HG03571 (cell line): ENCODE measurements around the gene HCST.
"Not testable (repeated sequence)": the region's sequence is repeated elsewhere in the genome, so short reads cannot be mapped to it uniquely, and the experiment has no call there.

Experiments
- ATAC-seq: cut with Tn5 transposase; IDR thresholded peaks from one replicate; pipeline ENCODE4 v1.9.1; 2021; ENCODE audit not compliant: unreplicated experiment

HCST gene, protein sequence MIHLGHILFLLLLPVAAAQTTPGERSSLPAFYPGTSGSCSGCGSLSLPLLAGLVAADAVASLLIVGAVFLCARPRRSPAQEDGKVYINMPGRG

DNA sequence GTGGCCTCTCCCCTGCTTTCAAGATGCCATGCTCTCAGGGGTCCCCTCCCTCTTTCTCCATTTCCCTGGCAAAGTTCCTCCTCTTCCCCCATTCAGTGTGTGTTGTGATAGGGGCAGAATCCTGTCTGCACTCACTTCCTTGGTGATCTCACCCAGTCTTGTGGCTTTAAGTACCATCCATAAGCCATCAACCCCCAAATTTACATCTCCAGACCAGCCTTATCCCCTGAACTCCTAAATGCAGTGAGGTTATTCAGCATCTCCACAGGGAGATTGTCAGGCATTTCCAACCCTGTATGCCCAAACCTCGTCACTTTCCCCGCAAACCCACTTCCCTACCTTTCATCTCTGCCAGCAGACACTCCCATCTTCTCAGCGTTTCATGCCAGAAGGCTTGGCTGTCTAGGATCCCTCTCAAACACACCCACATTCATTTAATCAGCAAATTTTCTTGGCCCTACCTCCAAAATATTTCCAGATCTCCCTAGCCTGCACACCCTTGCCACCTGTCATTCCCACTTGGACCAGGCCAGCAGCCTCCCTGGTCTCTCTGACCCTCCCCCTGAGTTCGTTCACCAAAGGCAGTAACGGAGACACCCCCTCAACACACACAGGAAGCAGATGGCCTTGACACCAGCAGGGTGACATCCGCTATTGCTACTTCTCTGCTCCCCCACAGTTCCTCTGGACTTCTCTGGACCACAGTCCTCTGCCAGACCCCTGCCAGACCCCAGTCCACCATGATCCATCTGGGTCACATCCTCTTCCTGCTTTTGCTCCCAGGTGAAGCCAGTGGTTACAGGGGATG is at the start of gene HCST:
HCST (plus strand) TSS at position 676 of the 808 bp plus-strand sequence; CDS start at position 741, 65 bp downstream.
- no peak for ATAC-seq

DNA sequence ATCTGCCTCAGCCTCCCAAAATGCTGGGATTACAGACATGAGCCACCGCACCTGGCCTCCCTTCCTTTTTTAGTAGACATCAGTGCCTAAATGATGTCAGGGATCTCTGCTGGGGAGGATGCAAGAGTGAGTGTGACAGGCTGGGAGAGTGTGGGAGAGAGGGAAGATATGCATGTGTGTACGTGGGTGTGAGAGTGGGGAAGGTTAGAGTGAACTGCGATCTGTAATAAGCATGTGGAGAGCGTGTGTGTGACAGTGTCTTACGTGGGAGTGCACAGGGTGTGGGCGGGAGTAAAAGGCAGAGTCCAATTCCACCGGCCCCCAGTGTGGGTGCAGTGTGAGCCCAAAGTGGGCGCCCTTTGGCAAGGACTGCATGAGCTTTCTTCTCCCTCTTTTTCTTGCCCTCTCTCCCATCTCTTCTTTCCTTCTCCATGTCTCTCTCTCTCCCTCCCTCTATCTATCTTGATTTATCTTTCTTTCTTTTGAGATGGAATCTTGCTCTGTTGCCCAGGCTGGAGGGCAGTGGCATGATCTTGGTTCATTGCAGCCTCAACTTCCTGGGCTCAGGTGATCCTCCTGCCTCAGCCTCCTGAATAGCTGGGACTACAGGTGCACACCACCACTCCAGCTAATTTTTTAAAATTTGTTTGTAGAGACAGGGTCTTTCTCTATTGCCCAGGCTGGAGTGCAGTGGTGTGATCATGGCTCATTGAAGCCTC is 49.1 kb upstream of the HCST start:
- ATAC-seq = no peak

- no peak for ATAC-seq
Measured at GRCh38 chr19:35856546-35857149, 45.7 kb upstream of the HCST start, which contains the start of gene KIRREL2. KIRREL2 (plus strand) TSS chr19:35856911; CDS start chr19:35857120, 209 bp downstream.

- no peak for ATAC-seq
Measured at GRCh38 chr19:35858311-35858710, 44.0 kb upstream of the HCST start.

DNA sequence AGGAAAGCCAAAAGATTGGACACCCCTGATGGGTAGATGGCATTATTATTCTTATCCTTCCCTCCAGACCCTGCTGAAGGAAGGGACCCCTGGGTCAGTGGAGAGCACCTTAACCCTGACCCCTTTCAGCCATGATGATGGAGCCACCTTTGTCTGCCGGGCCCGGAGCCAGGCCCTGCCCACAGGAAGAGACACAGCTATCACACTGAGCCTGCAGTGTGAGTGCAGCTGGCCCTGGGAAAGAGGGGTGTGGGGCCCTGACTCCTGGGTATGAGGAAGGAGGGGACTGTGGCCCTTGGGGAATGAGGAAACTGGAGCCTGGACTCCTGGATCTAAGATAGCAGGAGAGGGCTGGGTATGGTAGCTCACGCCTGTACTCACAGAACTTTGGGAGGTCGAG is 42.9 kb upstream of the HCST start:
- ATAC-seq = no peak

GRCh38 chr19:35860436-35860817 is 41.9 kb upstream of the HCST start:
- no peak for ATAC-seq

GRCh38 chr19:35860818-35861639 is 41.3 kb upstream of the HCST start:
- ATAC-seq = no peak

GRCh38 chr19:35861640-35862160 is 40.6 kb upstream of the HCST start:
- ATAC-seq = no peak

DNA sequence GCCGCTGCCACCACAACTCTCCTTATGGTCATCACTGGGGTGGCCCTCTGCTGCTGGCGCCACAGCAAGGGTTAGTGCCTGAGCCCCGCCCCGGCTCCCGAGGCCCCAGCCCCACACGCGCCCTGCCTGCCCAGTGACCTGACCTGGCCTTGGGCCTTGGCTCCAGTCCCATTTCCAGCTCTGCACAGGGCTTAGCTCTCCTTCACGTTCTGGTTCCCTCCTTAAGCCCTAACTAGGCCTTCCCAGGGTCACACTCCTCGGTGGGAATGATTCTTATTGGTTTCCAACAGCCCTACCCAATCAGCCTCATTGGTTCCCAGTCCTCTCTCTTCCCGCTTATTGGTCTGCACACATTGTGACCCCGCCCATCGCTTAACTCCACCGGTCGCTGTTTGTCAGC is 39.8 kb upstream of the HCST start:
- ATAC-seq = no peak

GRCh38 chr19:35863018-35863417 is 39.3 kb upstream of the HCST start:
- no peak for ATAC-seq

DNA sequence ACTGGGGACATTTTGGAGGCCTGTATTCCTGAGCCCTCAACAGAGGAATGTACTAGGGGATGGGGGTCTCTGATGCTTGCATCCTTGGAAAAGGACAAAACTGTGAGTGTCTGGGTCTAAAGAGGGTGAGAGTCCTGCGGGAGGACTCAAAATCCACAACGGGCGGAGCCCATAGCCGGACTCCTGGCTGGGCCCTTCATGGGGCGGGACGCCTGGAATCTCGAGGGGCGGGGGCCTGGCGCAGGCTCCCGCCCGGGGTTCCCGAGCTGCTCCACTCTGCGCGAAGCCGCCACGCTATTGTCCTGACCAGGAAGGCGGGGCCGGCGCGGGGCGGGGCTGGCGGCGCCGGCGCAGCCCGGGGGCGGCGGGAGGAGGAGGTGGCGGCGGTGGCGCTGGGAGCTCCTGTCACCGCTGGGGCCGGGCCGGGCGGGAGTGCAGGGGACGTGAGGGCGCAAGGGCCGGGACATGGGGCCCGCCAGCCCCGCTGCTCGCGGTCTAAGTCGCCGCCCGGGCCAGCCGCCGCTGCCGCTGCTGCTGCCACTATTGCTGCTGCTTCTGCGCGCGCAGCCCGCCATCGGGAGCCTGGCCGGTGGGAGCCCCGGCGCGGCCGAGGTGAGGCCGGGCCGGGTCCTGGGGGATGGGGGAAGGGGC is 34.0 kb upstream of the HCST start, which contains the start of gene APLP1:
APLP1 (plus strand) TSS at position 403 of the 651 bp plus-strand sequence; CDS start at position 466, 63 bp downstream.
- ATAC-seq = no peak

DNA sequence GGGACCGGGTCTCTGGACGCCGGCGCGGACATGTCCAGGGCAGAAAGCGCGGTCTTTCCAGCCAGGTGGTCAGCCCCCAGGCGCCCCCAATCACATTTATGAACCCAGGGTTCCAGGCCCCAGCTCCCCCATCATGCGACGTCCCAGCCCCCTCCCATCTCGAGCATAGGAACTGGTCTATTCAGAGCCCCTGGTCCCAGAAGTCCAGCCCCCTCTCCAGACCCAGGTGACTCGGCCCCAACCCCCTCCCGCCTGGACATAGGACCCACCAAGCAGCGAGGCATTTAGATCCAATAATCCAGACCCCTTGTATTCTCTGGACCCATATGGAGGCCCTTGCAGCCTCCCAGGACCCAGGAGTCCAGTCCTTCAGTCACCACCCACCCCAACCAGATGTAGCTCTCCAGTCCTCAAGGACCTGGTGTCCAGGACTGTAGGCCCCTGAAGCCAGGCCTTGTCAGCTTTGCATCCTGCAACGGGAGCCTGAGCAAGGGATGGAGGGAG is 33.5 kb upstream of the HCST start:
- ATAC-seq = no peak

DNA sequence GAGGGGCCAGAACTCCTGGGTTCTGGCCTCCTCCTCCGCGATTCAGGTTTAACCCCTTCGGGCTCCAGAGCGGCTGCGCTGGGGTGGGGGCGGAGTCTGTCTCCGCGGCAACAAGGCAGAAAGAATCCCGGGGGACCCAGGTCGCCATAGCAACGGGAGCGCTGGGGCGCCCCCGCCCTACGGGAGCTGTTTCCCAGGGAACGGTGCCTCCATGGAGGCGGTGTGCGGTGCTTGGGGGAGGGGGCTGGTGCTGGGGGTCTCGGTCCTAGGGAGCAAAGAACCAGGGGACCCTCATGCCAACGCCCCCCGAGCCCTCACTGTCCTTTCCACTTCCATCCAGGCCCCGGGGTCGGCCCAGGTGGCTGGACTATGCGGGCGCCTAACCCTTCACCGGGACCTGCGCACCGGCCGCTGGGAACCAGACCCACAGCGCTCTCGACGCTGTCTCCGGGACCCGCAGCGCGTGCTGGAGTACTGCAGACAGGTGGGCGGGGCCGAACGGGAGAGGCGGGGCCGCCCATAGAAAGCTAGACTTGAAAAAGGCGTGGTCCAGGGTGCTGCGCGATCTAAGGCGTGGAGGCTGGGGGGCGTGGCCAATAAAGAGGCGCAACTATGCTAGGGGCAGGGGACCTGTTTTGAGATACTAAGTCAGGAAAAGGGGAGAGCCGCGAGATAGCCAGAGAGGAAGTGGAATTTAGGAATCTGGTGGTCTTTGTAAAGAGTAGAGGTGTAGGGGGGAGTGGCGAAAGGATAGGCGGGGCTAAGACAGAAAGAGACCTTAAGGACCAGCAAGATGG is 32.8 kb upstream of the HCST start:
- peak; percentile 54 for ATAC-seq

- not testable (repeated sequence) for ATAC-seq
Measured at GRCh38 chr19:35870124-35870736, 32.1 kb upstream of the HCST start.

- ATAC-seq = no peak
Measured at GRCh38 chr19:35870798-35871197, 31.5 kb upstream of the HCST start.

- ATAC-seq = no peak
Measured at GRCh38 chr19:35871611-35872010, 30.7 kb upstream of the HCST start.

GRCh38 chr19:35872180-35872579 is 30.1 kb upstream of the HCST start:
- ATAC-seq = no peak

DNA sequence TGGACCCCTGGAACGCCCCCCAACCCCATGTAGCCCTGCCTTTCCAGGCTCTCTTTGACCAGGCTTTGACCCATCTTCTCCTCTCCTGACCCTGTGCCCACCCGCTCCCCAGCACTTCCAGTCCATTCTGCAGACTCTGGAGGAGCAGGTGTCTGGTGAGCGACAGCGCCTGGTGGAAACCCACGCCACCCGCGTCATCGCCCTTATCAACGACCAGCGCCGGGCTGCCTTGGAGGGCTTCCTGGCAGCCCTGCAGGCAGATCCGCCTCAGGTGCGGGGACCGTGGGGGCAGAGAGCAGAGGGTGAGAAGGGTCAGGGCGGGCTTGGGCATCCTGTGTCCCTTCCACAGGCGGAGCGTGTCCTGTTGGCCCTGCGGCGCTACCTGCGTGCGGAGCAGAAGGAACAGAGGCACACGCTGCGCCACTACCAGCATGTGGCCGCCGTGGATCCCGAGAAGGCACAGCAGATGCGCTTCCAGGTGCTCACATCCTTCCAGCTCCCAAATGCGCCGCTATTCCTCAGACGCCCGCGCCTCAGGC is 27.9 kb upstream of the HCST start:
- ATAC-seq = no peak
